GM19324 (cell line): Measurements from ENCODE around the gene TNFRSF21.
"Not testable (repeated sequence)": the region's sequence is repeated elsewhere in the genome, so short reads cannot be mapped to it uniquely, and the experiment has no call there.

Experiments used
- ATAC-seq: cut with Tn5 transposase; IDR thresholded peaks from one replicate; pipeline ENCODE4 v1.9.1; 2021; ENCODE audit warnings: mild to moderate bottlenecking, moderate library complexity; ENCODE audit not compliant: unreplicated experiment, low FRiP score

Gene TNFRSF21

DNA sequence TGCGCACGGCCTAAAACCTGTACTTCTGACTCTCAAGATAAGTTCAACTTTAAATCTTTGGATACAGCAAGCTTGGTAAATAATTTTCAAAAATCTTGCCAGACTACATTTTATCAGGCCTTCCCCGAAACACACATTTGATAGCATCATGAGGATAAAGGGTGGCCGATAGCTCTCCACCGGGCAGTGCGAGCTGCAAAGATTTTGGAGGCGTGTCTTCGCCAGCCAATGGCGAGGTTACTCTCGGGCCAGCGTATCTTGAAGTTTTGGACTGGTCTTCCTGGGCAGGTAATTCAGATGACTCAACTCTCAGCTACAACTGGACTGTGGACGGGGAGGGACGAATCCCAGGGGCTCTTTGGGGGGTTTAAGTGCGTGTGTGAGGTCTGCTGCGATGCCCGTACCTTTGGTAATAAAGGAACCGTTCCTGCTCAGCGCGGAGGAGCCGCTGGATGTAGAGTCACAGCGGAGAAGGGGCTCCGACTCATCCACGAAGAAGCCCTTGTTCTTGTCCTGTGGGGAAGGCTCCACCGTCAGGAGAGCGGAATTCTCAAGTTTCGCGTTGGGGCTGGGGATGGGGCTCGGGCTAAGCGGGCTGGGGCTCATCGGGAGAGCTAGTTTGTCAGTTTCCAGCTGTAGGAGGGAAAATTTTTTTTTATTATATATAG, 75.3 kb downstream of the TNFRSF21 start:
- ATAC-seq = no peak

DNA sequence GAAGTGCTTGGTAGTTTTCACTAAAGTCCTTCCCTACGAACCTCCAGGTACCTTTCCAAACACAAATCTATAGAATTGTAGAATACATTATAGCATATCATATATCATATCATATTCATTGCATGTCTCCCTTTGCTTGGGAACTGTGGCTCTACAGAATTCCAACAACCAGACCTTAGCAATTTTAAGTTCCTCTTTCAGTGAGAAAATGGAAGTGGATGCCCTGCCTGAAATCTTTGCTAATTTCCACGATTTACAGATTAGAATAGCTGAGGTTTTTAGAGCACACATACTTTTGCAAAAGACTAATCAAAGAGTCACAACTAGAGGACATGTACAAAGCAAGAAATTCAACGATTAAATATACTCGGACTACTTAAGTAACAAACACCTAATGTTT, 78.6 kb downstream of the TNFRSF21 start:
- ATAC-seq = no peak

DNA sequence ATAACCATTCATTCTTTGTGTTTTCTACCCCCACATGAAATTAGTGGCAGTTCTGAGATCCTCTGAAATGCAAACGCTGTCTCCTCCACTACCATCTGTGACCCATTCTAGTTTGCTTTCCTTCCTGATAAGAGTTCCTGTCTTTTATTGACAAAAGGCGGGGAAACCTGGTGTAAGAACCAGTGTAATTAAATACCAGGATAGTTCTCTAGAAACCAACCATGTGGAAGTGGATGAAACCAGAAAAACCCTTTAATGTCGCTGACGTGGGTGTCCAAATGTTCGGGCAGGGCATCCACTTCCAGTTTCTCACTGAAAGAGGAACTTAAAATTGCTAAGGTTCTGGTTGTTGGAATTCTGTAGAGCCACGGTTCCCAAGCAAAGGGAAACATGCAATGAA, 79.1 kb downstream of the TNFRSF21 start:
- ATAC-seq = no peak

DNA sequence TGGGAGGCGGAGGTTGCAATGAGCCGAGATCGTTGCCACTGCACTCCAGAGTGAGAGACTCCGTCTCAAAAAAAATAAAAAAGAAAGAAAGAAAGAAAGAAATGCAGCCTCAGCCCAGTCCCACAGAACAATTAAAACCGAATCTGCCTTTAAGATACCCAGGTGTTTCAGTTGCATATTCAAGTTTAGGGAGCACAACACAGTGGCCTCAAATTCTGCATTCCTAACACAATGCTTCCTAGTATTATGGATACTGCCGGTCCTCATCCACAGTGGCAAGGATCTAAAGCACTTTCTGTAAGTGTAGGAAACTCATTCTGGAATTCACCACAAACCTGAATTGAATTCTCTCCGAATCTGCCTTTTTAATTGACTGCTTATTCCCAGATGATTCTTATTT, 80.5 kb downstream of the TNFRSF21 start:
- ATAC-seq = no peak

DNA sequence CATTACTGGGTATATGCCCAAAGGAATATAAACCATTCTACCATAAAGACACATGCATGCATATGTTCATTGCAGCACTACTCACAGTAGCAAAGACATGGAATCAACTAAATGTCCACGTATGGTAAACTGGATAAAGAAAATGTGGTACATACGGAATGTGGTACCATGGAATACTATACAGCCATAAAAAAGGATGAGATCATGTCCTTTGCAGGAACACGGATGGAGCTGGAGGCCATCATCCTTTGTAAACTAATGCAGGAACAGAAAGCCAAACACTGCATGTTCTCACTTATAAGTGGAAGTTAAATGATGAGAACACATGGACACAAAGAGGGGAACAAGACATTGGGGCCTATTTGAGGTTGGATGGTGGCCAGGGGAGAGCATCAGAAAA, 81.6 kb downstream of the TNFRSF21 start:
- ATAC-seq = not testable (repeated sequence)

DNA sequence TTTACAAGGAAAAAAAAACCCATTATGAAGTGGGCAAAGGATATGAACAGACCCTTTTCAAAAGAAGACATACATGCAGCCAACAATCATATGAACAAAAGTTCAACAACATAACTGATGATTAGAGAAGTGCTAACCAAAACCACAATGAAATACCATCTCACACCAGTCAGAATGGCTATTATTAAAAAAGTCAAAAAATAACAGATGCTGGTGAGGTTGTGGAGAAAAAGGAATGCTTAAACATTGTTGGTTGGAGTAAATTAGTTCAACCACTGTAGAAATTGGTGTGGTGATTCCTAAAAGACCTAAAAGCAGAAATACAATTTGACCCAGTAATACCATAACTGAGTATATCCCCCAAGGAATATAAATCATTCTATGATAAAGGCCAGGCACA, 86.5 kb downstream of the TNFRSF21 start:
- ATAC-seq = not testable (repeated sequence)

DNA sequence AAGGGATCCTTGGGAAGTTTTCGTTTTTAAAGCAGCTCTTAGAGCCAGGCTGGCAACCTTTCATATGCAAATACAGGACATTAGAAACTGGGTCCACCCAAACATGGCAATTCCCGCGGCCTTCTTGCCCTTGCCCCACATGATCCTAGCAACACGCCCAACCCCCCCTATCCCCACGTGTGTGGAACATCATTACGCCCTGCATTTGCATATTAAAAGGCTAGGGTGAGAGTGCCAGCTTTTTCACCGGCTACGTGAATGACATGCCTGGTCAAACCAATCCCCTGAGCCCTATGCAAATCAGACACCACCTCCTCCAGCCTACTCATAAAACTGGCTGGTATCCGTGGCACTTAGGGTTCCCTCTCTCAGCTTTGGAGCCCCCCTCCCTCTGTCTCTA, 88.1 kb downstream of the TNFRSF21 start:
- ATAC-seq = no peak

DNA sequence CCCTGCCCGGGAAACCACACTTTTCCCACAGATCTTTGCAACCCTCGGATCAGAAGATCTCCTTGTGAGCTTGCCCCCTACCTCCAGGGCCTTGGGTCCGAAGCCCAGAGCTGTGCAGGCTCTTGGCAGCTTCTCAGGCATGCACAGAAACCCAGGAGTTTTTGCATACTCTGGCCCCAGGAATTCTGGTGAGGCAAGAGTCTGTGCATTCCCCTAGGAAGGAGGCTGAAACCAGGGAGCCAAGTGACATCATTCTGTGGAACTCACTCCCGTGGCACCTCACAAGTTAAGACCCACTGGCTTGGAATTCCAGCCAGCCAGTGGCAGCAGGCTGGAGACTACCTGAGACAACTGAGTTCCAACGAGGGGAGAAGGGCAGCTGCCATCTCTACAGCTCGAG, 100.1 kb downstream of the TNFRSF21 start:
- no peak for ATAC-seq

DNA sequence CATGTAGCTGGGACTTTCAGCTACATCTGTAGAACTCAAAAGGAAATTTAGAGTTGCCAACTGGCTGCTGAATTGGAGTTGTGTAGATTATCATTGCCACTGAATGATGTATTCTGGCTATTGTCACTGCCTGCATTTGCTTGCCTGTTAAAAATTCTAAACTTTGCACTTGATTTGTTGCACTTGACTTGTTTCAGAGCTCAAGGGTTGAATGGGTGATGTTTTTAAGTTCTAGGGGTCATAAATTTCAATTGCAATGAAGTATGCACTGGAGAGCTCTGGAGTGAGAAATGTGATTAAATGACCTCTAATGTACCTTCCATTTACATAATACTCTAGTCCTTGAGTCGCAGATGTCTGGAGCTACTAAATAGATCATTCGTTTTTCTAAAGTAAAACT, 102.4 kb downstream of the TNFRSF21 start:
- no peak for ATAC-seq

DNA sequence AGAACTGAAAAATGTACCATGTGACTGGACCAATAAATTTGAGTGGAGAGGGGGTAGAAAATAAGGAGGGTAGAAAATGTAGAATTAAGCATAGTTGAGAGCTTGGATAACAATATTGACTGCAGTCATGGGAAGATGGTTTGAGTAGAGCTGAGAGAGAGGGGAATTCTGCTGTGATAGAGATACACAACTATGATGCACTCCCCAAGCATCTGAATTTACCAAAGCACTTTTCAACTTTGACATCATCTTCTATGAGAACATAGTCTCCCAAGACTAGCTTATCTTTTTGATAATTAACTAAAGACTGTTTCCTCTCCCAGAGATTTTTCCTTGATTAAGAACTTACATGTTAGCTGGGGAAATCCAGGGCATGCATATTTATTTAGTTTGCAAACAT, 103.1 kb downstream of the TNFRSF21 start:
- ATAC-seq = no peak

DNA sequence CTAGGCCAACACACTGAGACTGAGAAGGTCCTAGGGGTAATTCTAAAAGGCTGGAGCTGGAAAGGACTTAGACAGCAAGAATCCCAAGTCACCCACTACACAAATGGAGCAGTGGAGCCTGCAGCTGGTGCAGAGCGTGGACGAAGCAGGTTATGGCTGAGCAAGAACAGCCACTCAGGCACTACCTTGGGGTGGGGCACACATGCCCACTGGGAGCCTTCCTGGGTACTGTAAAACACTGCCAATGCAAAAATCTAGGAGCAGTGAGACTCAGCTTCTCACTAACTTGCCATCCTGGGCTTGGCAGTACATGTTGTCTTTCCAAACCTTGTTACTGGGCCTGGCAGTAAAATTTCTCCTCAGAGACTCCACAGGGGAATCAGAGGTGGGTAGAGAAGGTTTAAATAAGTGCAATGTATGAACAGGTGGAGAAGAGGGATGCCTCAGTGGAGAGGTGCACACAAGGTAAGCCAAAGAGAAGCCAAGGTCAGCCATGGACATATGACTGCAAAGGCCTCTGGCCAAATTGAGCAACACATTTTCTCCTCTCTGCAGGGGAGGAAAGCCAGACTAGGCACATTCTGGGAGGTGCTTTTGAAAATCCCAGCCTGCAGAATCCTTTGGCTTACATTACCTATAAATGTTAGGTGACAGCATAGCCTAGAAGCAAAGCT, 105.6 kb downstream of the TNFRSF21 start:
- no peak for ATAC-seq

DNA sequence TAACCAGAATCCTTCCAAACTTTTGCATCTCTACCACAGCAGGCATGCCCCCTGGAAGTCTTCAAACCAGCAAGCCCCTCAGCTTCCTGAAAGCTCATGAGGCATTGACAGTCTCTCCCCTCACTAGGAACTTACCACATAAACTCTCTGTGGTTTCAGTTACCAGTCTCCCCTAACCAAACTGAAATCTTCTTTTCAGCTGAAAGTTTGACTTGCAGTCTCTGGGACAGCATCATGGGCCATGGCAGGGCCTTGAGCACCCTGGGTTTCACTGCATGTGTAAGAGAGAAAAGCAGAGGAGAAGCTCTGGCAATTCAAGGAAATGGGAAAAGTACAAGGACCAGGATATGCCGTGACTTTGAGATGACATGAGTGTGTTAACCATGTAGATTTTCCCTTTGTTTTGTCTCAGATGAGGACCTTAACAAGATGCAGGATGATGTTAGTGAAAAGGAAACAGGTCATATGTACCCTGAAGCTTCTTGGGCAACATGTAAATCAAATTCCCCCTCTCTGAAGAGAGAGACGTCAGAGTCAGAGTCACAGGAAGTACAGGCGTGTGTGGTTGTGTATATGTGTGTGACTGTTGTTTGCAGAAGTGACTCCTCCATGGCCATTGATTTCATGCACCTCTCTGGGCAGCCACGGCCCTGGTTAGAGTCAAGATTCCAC, 106.3 kb downstream of the TNFRSF21 start:
- ATAC-seq = peak; percentile 84

DNA sequence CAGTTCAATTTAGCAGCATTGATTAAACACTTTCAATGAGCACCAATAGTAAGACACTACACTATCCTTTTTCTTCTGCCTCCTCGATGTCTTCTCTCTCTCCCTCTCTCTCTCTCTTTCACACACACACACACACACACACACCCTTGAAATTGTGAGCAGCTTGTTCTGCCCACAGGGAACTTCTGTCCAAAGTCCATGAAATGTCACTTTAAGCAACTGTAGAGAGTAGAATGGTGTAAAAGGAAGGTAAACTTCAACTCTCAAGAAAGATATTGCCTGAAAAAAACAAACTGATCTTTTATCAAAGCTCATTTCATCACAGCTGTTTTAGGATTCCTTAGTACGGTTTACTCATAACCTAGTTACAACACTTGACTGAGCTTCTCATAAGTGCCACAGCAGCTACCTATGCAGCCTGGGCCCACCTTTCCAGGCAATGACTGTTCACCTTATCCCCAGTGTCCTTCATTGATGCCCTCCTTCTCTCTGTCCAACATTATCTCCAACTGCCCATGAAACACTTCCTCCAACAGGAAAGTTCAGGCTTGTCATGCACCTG, 107.0 kb downstream of the TNFRSF21 start:
- peak; percentile 4 for ATAC-seq

DNA sequence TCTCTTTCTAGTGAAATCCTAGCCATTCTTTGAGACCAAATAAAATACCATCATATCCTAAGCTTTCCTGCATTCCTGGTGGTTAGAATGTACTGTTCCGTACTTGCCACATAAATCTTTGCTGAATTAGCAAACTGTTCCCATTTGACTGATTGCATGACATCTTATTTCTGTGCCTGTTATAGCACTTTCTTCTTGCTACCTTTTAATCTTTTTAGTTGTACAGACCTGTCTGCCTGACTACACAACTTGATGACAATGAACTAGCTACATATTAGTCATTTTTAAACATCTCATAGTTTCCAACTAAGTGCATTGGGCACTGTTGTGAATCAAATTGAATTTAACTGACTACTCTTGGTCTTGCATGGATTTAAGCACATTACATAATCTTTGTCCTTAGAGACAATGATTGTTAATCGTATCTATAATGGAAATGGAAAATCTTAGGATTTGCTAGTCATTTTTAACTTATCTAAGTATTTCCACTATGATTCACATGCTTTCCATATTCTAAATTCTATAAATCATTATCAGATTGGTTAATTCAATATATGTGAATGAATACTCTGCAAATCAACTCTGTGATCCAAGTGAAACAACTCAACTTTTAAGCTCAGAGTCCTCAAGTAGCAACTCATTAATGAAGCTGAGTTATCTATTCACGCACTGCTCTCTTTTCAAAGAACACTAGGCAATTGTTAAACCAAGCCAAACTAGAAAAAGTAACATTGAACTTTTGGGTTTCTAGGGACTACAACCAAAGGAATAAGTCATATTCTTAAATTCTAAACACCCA, 109.0 kb downstream of the TNFRSF21 start:
- no peak for ATAC-seq

DNA sequence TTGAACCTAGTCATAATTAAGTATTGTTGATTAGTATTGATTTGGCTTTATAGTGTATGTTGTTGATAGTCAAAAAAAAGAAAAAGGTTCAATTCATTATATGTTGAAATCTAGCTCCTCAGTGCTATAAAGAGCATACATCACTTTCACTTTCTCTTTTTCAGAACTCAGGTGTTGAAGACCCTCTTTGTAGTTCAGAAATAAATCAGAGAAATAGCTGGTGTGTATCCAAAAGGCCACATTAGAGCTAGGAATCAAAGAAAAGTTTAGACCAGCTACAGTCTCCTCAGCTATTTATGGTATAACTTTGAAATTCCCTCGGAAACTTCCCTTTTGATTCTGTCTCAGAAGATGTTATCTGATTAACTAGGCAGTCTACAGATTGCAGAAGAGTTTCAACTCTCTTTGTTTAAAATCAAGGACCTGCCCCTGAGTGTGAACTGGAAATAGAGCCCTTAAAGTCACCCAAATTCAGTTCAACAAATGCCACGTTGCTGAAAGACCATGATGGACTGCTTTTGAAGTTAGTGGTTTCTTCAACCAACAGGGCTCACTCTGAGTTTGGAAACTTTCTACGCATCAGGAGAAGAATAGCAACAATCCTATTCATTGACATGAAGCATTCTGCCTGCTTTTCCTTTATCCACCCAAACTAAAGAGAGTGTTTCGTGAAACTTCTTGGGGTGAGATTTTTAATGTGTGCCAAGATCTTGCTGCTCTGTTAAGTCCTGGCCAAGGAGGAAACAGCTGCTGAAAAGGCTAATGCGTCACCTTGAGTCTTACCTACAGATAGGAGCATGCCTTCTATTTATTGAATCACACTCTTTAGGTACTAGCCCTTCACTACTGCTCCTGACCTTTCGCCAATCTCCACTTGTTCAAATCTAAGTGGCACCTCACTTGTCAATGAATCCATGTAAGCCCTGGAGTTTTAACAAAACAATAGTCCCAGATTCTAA, 111.7 kb downstream of the TNFRSF21 start:
- ATAC-seq = no peak

DNA sequence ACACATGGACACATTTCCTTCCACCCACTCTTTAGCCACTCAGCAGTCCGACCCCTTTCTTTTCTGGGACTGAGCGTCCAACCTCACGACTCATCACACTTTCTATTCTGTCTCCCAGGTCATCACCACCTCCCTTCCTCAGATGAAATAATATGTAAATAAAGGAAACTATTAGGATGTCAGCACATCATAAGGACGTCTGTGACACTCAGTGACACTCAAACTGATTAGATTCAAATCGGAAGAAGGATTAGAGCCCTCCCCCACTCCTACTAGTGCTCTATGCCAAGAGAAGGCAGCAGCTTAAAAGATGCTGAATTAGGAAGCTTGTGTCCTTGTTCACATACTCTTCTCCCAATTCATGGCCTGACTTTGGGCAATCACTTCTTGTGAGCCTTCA, 113.6 kb downstream of the TNFRSF21 start:
- no peak for ATAC-seq

DNA sequence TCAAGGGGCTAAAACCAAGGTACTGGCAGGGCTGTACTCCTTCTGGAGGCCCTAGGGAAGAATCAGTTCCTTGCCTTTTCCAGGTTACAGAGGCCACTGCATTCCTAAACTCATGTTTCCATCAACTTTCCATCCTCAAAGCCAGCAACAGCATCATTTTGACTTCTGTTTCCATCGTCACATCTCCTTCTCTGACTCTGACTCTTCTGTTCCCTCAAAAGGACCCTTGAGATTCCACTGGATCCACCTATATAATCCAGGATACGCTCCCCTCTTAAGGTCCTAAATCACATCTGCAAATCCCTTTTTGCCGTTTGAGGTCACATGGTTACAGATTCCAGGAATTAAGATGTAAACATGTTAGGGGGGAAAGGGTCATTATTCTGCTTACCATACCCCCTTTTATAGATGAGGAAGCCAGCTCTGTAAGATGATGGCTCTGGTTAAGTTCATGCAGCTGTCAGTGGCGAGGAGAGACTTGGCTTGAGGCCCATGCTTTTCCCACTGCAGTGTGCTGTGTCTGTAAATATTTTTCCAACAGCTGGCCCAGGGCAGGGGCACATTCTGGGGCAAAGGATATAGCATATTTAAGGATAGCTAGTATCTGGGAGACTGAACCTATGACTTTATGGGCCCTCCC, 114.6 kb downstream of the TNFRSF21 start:
- no peak for ATAC-seq

DNA sequence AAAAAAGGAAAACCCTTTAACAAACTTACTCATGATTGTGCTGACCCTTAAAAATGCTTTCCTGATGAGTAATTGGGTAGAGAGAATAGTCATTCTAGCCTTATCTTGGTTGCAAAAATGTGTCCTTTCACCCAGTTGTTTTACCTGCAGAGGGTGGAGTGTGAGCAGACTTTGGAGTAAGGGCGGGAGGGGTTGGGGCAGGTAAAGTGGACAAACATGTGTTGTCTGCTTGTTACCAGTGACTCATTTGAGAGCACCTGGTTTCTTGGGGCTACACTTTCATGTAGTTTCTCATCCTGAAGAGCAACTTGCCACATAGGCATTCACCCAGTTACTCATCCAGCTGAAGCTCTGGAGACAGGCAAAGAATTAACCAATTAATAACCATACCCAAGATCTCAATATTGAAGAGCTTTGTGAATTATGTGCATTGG, 121.1 kb downstream of the TNFRSF21 start:
- no peak for ATAC-seq
